Motor neuron (in vitro differentiated cells): ENCODE results near the gene TEDC2. TPM values are rescaled to one million over a fixed set of nuclear protein-coding genes. Genes with fewer than 3 reads are reported as not detected.
A peak's percentile ranks its signal among the peaks of the same experiment; 100 is the strongest.

ENCODE experiments used
- ATAC-seq, 8 experiments: fragments of 200-7000 bp; cut with Tn5 transposase; replicated peaks in 6 of 8; 2 replicates each; pipeline ENCODE4 v1.8.0; 2021; ENCODE audit warnings: mild to moderate bottlenecking in 8 of 8, moderate library complexity in 8 of 8
- H3K27ac ChIP-seq, 2 donors: fragments of 250-450 bp; sonication (Bioruptor Pico); 2 replicates each; pipeline ENCODE4 v1.9.0; 2021; ENCODE audit warnings: antibody characterized with exemption in 2 of 2, mild to moderate bottlenecking in 2 of 2, moderate library complexity in 1 of 2
- H3K4me1 ChIP-seq, 2 donors: fragments of 250-450 bp; sonication (Bioruptor Pico); replicated peaks in 1 of 2; 2 replicates each; pipeline ENCODE4 v1.6.1; 2021; ENCODE audit warnings: antibody characterized with exemption in 2 of 2, mild to moderate bottlenecking in 2 of 2, moderate library complexity in 1 of 2
- H3K4me3 ChIP-seq, 5 donors: fragments of 250-450 bp; sonication (Bioruptor Pico); 2 replicates each; pipeline ENCODE4 v1.9.0; 2021; ENCODE audit warnings: antibody characterized with exemption in 5 of 5, mild to moderate bottlenecking in 5 of 5, moderate library complexity in 4 of 5
- WGBS, 10 experiments: fragments of 450-650 bp; shearing (Covaris generic); methylation state at CpG; one replicate each; pipeline ENCODE4 v1.0.0; 2022; 5-methylcytosine and 5-hydroxymethylcytosine counted together
- in situ Hi-C, 9 experiments: fragments of 400-800 bp; cut with MboI; loops; one replicate each; pipeline ENCODE4 v1.15.0; 2021; ENCODE audit warnings: low sequenced_read_pairs in 9 of 9, low pct_unique_long_range_greater_than_20kb in 2 of 9; ENCODE audit not compliant: unreplicated experiment in 9 of 9
- total RNA-seq, 8 experiments: library from RNA; unstranded; fragments of 300-600 nt; gene quantifications; 2 replicates each; pipeline versions ENCODE4 v1.2.3 to v1.2.4, GENCODE V29; 2022

Gene TEDC2
- total RNA-seq, 8 experiments from 2014 or later: 0.61 to 26.8 (median 10.0) TPM

- in situ Hi-C loops: no loop called here
- H3K27ac ChIP-seq: peak overlapping the region; percentile 68 to 83
- H3K4me3 ChIP-seq: peak overlapping the region; percentile 22 to 39 (median 27)
- H3K4me1 ChIP-seq: peaks cover 55 to 65% of the 10 kb centered on the region in 2 donors
- no peak for ATAC-seq
- 50 to 83% (median 60%) methylated on average over 1 to 2 of the region's 9 CpGs; no CpG with 5 or more reads in 7 of the 10 experiments for WGBS, 10 experiments
Observed at GRCh38 chr16:2470603-2471015, 10.7 kb downstream of the TEDC2 start.

GRCh38 chr16:2471016-2471652 is 11.2 kb downstream of the TEDC2 start, which contains the start of gene NTN3:
TSS of gene NTN3 (plus strand) at chr16:2471297. CDS start at chr16:2471702, 405 bp downstream.
- no CpG with 5 or more reads among the region's 59 CpGs for WGBS, 10 experiments
- Histone ChIP-seq H3K27ac (peak within 1 kb of the TSS; percentile 68 to 83), H3K4me1 (peaks cover 59 to 70% of the 10 kb centered on the region in 2 donors), H3K4me3 (peak within 1 kb of the TSS; percentile 22 to 39 (median 27))
- peak; percentile 5 to 51 (median 42) for ATAC-seq
- in situ Hi-C loops: no loop called here

GRCh38 chr16:2471653-2472487 is 12.0 kb downstream of the TEDC2 start:
- H3K4me3 ChIP-seq: peak overlapping the region; percentile 22 to 39 (median 27)
- ATAC-seq: no peak
- 25 to 81% (median 70%) methylated on average over 1 to 12 of the region's 61 CpGs; no CpG with 5 or more reads in 6 of the 10 experiments for WGBS, 10 experiments

GRCh38 chr16:2472488-2472864 is 12.6 kb downstream of the TEDC2 start:
- no CpG with 5 or more reads among the region's 27 CpGs for WGBS, 10 experiments
- no peak overlapping the region for H3K4me3 ChIP-seq
- no peak for ATAC-seq
- in situ Hi-C loops: no loop called here
- peak overlapping the region in 1 of 2 donors; percentile 71 for H3K27ac ChIP-seq
- H3K4me1 ChIP-seq: peaks cover 66 to 71% of the 10 kb centered on the region in 2 donors

More at GRCh38 chr16:2471653-2472487, 12.0 kb downstream of the TEDC2 start:
- Histone ChIP-seq H3K4me1 (peaks cover 66 to 75% of the 10 kb centered on the region in 2 donors), H3K27ac (peak overlapping the region; percentile 68 to 83)
- in situ Hi-C loops: no loop called here

GRCh38 chr16:2472885-2473445 is 13.1 kb downstream of the TEDC2 start:
- Histone ChIP-seq H3K4me1 (peaks cover 63 to 66% of the 10 kb centered on the region in 2 donors), H3K4me3 (peak overlapping the region; percentile 66 to 93 (median 77)), H3K27ac (peak overlapping the region; percentile 71 to 78)
- no peak for ATAC-seq
- 96% methylated on average over 4 of the region's 14 CpGs; no CpG with 5 or more reads in 9 of the 10 experiments for WGBS, 10 experiments
- in situ Hi-C loops: no loop called here

GRCh38 chr16:2473446-2473926 is 13.6 kb downstream of the TEDC2 start:
- ATAC-seq: peak in 6 of 8 experiments; percentile 0 to 18 (median 11)
- H3K4me3 ChIP-seq: peak overlapping the region; percentile 66 to 93 (median 77)
- H3K4me1 ChIP-seq: peaks cover 58 to 61% of the 10 kb centered on the region in 2 donors
- peak overlapping the region; percentile 71 to 78 for H3K27ac ChIP-seq
- in situ Hi-C loops: no loop called here
- no CpG with 5 or more reads among the region's 49 CpGs for WGBS, 10 experiments

- in situ Hi-C loops: no loop called here
- peak overlapping the region; percentile 71 to 78 for H3K27ac ChIP-seq
Observed at GRCh38 chr16:2473999-2474876, 14.3 kb downstream of the TEDC2 start.

GRCh38 chr16:2474877-2475412 is 15.0 kb downstream of the TEDC2 start, which contains the start of gene TBC1D24:
TSS of gene TBC1D24 (plus strand) at chr16:2475127. CDS start at chr16:2496149, 21,022 bp downstream.
- Histone ChIP-seq H3K27ac (peak within 1 kb of the TSS; percentile 71 to 78), H3K4me1 (peaks cover 43 to 46% of the 10 kb centered on the region in 2 donors), H3K4me3 (peak within 1 kb of the TSS; percentile 66 to 93 (median 77))
- no CpG with 5 or more reads among the region's 77 CpGs for whole genome bisulfite sequencing, 10 experiments
- in situ Hi-C loops: loop anchor here in 1 of 9 experiments (25.0 kb wide), 1 partner anchor 138 kb away; the partner anchor contains the start of gene ABCA3
- ATAC-seq: peak; percentile 49 to 78 (median 54)

More at GRCh38 chr16:2473999-2474876, 14.3 kb downstream of the TEDC2 start:
- H3K4me1 ChIP-seq: peaks cover 51 to 53% of the 10 kb centered on the region in 2 donors
- peak overlapping the region; percentile 66 to 93 (median 77) for H3K4me3 ChIP-seq
- 0 to 10% (median 0%) methylated on average over 1 to 14 of the region's 100 CpGs; no CpG with 5 or more reads in 7 of the 10 experiments for WGBS, 10 experiments
- peak; percentile 27 to 58 (median 42) for ATAC-seq

- H3K27ac ChIP-seq: peak overlapping the region; percentile 62 to 71
- peak overlapping the region; percentile 66 to 93 (median 77) for H3K4me3 ChIP-seq
- 28 to 72% (median 35%) methylated on average over 4 to 13 of the region's 55 CpGs; no CpG with 5 or more reads in 6 of the 10 experiments for WGBS, 10 experiments
- peaks cover 36 to 39% of the 10 kb centered on the region in 2 donors for H3K4me1 ChIP-seq
- ATAC-seq: peak in 2 of 8 experiments; percentile 0 to 2
- in situ Hi-C loops: loop anchor here in 1 of 9 experiments (25.0 kb wide), 1 partner anchor 138 kb away; the partner anchor contains the start of gene ABCA3
Observed at GRCh38 chr16:2475413-2476344, 15.8 kb downstream of the TEDC2 start.

- no peak for ATAC-seq
- in situ Hi-C loops: loop anchor here in 1 of 9 experiments (25.0 kb wide), 1 partner anchor 139 kb away; the partner anchor contains the start of gene ABCA3
- Histone ChIP-seq H3K4me3 (peak overlapping the region in 2 of 5 donors; percentile 73 to 91), H3K27ac (no peak overlapping the region), H3K4me1 (peaks cover 30 to 34% of the 10 kb centered on the region in 2 donors)
- 80 to 93% (median 85%) methylated on average over 1 to 7 of the region's 9 CpGs; no CpG with 5 or more reads in 4 of the 10 experiments for WGBS, 10 experiments
Observed at GRCh38 chr16:2476345-2476720, 16.4 kb downstream of the TEDC2 start.
